ENCODE data around the gene DYRK1A.

The DYRK1A gene

GRCh38 chr21:37546949-37547614, 180.5 kb downstream of the DYRK1A start (continued):
- TF ChIP-seq ZNF146 (tag by site-specific recombination; IDR thresholded peaks at IDR 0.05) = peak; percentile 51
- TF ChIP-seq ZNF121 (tag by site-specific recombination; IDR thresholded peaks at IDR 0.05) = peak; percentile 62; the same call in 1 of the 2 replicates
- peak; percentile 91 for TF ChIP-seq ZNF10 (tag by site-specific recombination; IDR thresholded peaks at IDR 0.05)
- TF ChIP-seq ZNF324 (tag by site-specific recombination; IDR thresholded peaks at IDR 0.05) = peak; percentile 91; the same call in 1 of the 2 replicates
- TF ChIP-seq ZNF311 (tag by site-specific recombination; IDR thresholded peaks at IDR 0.05; ENCODE audit: borderline replicate concordance) = no peak
- no peak for TF ChIP-seq YY2 (tag by site-specific recombination; IDR thresholded peaks at IDR 0.05)
- no peak for TF ChIP-seq HOXA7 (CRISPR knock-in tag; IDR thresholded peaks at IDR 0.05; ENCODE audit: borderline replicate concordance)
- no peak for TF ChIP-seq ZNF48 (tag by site-specific recombination; IDR thresholded peaks at IDR 0.05)
- peak; percentile 85 for TF ChIP-seq GLIS1 (tag by site-specific recombination; IDR thresholded peaks at IDR 0.05)
- TF ChIP-seq ZNF514 (tag by site-specific recombination; IDR thresholded peaks at IDR 0.05) = no peak
- no peak for TF ChIP-seq ZNF560 (tag by site-specific recombination; IDR thresholded peaks at IDR 0.05; ENCODE audit: borderline replicate concordance)
- TF ChIP-seq ZNF140 (tag by site-specific recombination; IDR thresholded peaks at IDR 0.05) = no peak
- TF ChIP-seq ZNF549 (tag by site-specific recombination; IDR thresholded peaks at IDR 0.05) = no peak
- TF ChIP-seq, protein P1, sequence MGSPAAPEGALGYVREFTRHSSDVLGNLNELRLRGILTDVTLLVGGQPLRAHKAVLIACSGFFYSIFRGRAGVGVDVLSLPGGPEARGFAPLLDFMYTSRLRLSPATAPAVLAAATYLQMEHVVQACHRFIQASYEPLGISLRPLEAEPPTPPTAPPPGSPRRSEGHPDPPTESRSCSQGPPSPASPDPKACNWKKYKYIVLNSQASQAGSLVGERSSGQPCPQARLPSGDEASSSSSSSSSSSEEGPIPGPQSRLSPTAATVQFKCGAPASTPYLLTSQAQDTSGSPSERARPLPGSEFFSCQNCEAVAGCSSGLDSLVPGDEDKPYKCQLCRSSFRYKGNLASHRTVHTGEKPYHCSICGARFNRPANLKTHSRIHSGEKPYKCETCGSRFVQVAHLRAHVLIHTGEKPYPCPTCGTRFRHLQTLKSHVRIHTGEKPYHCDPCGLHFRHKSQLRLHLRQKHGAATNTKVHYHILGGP (tag by site-specific recombination; IDR thresholded peaks at IDR 0.05) = peak; percentile 38; the same call in 1 of the 2 replicates
- no peak for TF ChIP-seq ZNF670 (tag by site-specific recombination; IDR thresholded peaks at IDR 0.05; ENCODE audit: low read depth)
- peak; percentile 72 for TF ChIP-seq ZBTB8A (tag by site-specific recombination; IDR thresholded peaks at IDR 0.05)
- peak; percentile 10; the same call in 1 of the 2 replicates for TF ChIP-seq ZNF391 (tag by site-specific recombination; IDR thresholded peaks at IDR 0.05; ENCODE audit: borderline replicate concordance, low read depth)
- TF ChIP-seq ZNF37A (tag by site-specific recombination; IDR thresholded peaks at IDR 0.05) = no peak
- no peak for TF ChIP-seq ZNF26 (tag by site-specific recombination; IDR thresholded peaks at IDR 0.05)
- no peak for TF ChIP-seq ZNF521 (tag by site-specific recombination; IDR thresholded peaks at IDR 0.05)
- TF ChIP-seq ZNF335 (tag by site-specific recombination; conservative IDR thresholded peaks at IDR 0.05) = peak; percentile 98
- no peak for TF ChIP-seq REST (tag by site-specific recombination; IDR thresholded peaks at IDR 0.05)
- peak; percentile 53; the same call in 1 of the 2 replicates for TF ChIP-seq ZBTB21 (tag by site-specific recombination; IDR thresholded peaks at IDR 0.05)
- TF ChIP-seq, protein P2, sequence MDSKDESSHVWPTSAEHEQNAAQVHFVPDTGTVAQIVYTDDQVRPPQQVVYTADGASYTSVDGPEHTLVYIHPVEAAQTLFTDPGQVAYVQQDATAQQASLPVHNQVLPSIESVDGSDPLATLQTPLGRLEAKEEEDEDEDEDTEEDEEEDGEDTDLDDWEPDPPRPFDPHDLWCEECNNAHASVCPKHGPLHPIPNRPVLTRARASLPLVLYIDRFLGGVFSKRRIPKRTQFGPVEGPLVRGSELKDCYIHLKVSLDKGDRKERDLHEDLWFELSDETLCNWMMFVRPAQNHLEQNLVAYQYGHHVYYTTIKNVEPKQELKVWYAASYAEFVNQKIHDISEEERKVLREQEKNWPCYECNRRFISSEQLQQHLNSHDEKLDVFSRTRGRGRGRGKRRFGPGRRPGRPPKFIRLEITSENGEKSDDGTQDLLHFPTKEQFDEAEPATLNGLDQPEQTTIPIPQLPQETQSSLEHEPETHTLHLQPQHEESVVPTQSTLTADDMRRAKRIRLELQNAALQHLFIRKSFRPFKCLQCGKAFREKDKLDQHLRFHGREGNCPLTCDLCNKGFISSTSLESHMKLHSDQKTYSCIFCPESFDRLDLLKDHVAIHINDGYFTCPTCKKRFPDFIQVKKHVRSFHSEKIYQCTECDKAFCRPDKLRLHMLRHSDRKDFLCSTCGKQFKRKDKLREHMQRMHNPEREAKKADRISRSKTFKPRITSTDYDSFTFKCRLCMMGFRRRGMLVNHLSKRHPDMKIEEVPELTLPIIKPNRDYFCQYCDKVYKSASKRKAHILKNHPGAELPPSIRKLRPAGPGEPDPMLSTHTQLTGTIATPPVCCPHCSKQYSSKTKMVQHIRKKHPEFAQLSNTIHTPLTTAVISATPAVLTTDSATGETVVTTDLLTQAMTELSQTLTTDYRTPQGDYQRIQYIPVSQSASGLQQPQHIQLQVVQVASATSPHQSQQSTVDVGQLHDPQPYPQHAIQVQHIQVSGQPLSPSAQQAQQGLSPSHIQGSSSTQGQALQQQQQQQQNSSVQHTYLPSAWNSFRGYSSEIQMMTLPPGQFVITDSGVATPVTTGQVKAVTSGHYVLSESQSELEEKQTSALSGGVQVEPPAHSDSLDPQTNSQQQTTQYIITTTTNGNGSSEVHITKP (tag by site-specific recombination; IDR thresholded peaks at IDR 0.05) = peak; percentile 85
- TF ChIP-seq ZNF433 (tag by site-specific recombination; IDR thresholded peaks at IDR 0.05; ENCODE audit: low read depth) = no peak
- no peak for TF ChIP-seq ZNF175 (tag by site-specific recombination; IDR thresholded peaks at IDR 0.05)
- TF ChIP-seq ZNF677 (tag by site-specific recombination; IDR thresholded peaks at IDR 0.05) = no peak
- no peak for TF ChIP-seq ZSCAN16 (tag by site-specific recombination; IDR thresholded peaks at IDR 0.05)
- no peak; the same call in 1 of the 2 replicates for TF ChIP-seq YY1 (tag by site-specific recombination; IDR thresholded peaks at IDR 0.05)
- no peak for TF ChIP-seq ZNF302 (tag by site-specific recombination; IDR thresholded peaks at IDR 0.05; ENCODE audit: low read depth)
- TF ChIP-seq ZNF184 (tag by site-specific recombination; IDR thresholded peaks at IDR 0.05) = 0 out of 2 replicates have a peak, but pooled peaks have one; percentile 35
- TF ChIP-seq ZNF768 (tag by site-specific recombination; IDR thresholded peaks at IDR 0.05) = no peak

All from HEK293 (cell line).